GM23338 (cell line): ENCODE results near the gene HMOX1.
A peak's percentile ranks its signal among the peaks of the same experiment; 100 is the strongest.

Experiments
- CREB1 ChIP-seq: fragments of 250-450 bp; sonication (Bioruptor Pico); IDR thresholded peaks from 2 replicates; pipeline ENCODE4 v1.5.0; 2020; ENCODE audit warnings: low read depth, mild to moderate bottlenecking, moderate library complexity
- EZH2 ChIP-seq: fragments of 200-600 bp; sonication (generic); IDR thresholded peaks from one replicate; pipeline ENCODE4 v1.8.0; 2017; ENCODE audit warnings: antibody characterized with exemption, mild to moderate bottlenecking, low read depth; ENCODE audit not compliant: unreplicated experiment
- EZH2phosphoT487 ChIP-seq: fragments of 200-600 bp; sonication (generic); IDR thresholded peaks from one replicate; pipeline ENCODE4 v1.8.1; 2018; ENCODE audit warnings: antibody characterized with exemption; ENCODE audit not compliant: unreplicated experiment
- JUNB ChIP-seq: IDR thresholded peaks from one replicate; pipeline ENCODE4 v1.6.1; 2016; ENCODE audit warnings: antibody characterized with exemption; ENCODE audit not compliant: unreplicated experiment
- POLR2AphosphoS5 ChIP-seq: IDR thresholded peaks from 2 replicates; pipeline ENCODE4 v1.6.1; 2016; ENCODE audit warnings: antibody characterized with exemption, low read depth
- STAT1 ChIP-seq: IDR thresholded peaks from one replicate; pipeline ENCODE4 v1.6.1; 2016; ENCODE audit warnings: antibody characterized with exemption; ENCODE audit not compliant: unreplicated experiment
- ZNF114 ChIP-seq: fragments of 250-450 bp; sonication (Bioruptor Pico); IDR thresholded peaks from 2 replicates; pipeline ENCODE4 v1.5.0; 2020; ENCODE audit warnings: mild to moderate bottlenecking, moderate library complexity
- ZNF331 ChIP-seq: fragments of 250-450 bp; sonication (Bioruptor Pico); IDR thresholded peaks from 2 replicates; pipeline ENCODE4 v1.5.0; 2020; ENCODE audit warnings: low read depth, mild to moderate bottlenecking, moderate library complexity
- TF ChIP-seq, protein P1 (sequence below), 2 experiments: fragments of 200-600 bp in 1 of 2; sonication (generic) in 1 of 2; conservative IDR thresholded peaks; 2 replicates each; pipeline versions ENCODE4 v1.5.1 to v1.6.1; 2016 to 2017; ENCODE audit warnings: antibody characterized with exemption in 2 of 2, low read depth in 2 of 2, mild to moderate bottlenecking in 2 of 2, moderate library complexity in 1 of 2
- TF ChIP-seq, protein P2 (sequence below): IDR thresholded peaks from one replicate; pipeline ENCODE4 v1.6.1; 2018; ENCODE audit warnings: antibody characterized with exemption; ENCODE audit not compliant: unreplicated experiment
- TF ChIP-seq, protein P3 (sequence below): IDR thresholded peaks from 2 replicates; pipeline ENCODE4 v1.6.1; 2016; ENCODE audit warnings: antibody characterized with exemption
- TF ChIP-seq, protein P4 (sequence below): fragments of 250-450 bp; sonication (Bioruptor Pico); IDR thresholded peaks from 2 replicates; pipeline ENCODE4 v1.5.0; 2020; ENCODE audit warnings: mild to moderate bottlenecking, moderate library complexity

DNA sequence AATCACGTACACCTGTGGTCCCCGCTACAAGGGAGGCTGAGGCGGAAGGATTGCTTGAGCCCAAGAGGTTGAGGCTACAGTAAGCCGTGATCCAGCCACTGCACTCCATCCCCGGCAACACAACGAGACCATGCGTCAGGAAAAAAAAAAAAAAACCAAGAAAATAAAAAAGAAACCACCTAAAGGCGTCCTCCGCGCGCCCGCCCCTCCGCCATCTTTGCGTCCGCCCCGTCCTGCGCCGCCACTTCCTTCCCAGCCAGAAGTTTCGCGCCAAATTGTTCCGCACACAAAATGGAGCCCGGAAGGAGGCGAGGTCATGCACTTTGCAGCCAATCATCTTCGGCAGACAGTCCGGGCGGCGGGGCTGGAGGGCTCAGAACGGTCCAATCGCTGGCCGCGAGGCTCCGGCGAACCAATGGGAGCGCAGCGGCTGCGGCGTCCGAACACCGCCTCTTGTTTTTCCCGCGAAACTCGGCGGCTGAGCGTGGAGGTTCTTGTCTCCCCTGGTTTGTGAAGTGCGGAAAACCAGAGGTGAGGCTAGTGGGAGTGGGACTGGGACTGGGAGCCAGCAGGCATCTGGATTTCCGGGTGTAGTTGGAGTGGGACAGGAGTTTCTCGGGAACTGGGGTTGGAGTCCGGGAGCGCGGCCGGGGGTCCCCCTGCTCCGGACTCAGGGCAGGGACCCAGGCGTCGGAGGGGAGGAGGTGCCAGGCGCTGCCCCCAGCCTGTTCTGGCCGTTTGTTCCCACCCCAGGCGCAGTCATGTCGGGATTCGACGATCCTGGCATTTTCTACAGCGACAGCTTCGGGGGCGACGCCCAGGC is 19.0 kb downstream of the HMOX1 start, which contains the start of gene MCM5:
- TF ChIP-seq, protein P1, sequence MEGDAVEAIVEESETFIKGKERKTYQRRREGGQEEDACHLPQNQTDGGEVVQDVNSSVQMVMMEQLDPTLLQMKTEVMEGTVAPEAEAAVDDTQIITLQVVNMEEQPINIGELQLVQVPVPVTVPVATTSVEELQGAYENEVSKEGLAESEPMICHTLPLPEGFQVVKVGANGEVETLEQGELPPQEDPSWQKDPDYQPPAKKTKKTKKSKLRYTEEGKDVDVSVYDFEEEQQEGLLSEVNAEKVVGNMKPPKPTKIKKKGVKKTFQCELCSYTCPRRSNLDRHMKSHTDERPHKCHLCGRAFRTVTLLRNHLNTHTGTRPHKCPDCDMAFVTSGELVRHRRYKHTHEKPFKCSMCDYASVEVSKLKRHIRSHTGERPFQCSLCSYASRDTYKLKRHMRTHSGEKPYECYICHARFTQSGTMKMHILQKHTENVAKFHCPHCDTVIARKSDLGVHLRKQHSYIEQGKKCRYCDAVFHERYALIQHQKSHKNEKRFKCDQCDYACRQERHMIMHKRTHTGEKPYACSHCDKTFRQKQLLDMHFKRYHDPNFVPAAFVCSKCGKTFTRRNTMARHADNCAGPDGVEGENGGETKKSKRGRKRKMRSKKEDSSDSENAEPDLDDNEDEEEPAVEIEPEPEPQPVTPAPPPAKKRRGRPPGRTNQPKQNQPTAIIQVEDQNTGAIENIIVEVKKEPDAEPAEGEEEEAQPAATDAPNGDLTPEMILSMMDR (conservative IDR thresholded peaks at IDR 0.05; ENCODE audit: low read depth in 2 of 2) = no peak
- no peak for TF ChIP-seq EZH2
- peak; percentile 62; the same call in 1 of the 2 replicates for TF ChIP-seq CREB1
- TF ChIP-seq JUNB = no peak
- peak; percentile 68 for TF ChIP-seq POLR2AphosphoS5
- TF ChIP-seq STAT1 = no peak
- no peak for TF ChIP-seq EZH2phosphoT487
- TF ChIP-seq, protein P2, sequence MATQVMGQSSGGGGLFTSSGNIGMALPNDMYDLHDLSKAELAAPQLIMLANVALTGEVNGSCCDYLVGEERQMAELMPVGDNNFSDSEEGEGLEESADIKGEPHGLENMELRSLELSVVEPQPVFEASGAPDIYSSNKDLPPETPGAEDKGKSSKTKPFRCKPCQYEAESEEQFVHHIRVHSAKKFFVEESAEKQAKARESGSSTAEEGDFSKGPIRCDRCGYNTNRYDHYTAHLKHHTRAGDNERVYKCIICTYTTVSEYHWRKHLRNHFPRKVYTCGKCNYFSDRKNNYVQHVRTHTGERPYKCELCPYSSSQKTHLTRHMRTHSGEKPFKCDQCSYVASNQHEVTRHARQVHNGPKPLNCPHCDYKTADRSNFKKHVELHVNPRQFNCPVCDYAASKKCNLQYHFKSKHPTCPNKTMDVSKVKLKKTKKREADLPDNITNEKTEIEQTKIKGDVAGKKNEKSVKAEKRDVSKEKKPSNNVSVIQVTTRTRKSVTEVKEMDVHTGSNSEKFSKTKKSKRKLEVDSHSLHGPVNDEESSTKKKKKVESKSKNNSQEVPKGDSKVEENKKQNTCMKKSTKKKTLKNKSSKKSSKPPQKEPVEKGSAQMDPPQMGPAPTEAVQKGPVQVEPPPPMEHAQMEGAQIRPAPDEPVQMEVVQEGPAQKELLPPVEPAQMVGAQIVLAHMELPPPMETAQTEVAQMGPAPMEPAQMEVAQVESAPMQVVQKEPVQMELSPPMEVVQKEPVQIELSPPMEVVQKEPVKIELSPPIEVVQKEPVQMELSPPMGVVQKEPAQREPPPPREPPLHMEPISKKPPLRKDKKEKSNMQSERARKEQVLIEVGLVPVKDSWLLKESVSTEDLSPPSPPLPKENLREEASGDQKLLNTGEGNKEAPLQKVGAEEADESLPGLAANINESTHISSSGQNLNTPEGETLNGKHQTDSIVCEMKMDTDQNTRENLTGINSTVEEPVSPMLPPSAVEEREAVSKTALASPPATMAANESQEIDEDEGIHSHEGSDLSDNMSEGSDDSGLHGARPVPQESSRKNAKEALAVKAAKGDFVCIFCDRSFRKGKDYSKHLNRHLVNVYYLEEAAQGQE = no peak
- TF ChIP-seq, protein P3, sequence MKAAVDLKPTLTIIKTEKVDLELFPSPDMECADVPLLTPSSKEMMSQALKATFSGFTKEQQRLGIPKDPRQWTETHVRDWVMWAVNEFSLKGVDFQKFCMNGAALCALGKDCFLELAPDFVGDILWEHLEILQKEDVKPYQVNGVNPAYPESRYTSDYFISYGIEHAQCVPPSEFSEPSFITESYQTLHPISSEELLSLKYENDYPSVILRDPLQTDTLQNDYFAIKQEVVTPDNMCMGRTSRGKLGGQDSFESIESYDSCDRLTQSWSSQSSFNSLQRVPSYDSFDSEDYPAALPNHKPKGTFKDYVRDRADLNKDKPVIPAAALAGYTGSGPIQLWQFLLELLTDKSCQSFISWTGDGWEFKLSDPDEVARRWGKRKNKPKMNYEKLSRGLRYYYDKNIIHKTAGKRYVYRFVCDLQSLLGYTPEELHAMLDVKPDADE = peak; percentile 20; the same call in 1 of the 2 replicates
- TF ChIP-seq, protein P4, sequence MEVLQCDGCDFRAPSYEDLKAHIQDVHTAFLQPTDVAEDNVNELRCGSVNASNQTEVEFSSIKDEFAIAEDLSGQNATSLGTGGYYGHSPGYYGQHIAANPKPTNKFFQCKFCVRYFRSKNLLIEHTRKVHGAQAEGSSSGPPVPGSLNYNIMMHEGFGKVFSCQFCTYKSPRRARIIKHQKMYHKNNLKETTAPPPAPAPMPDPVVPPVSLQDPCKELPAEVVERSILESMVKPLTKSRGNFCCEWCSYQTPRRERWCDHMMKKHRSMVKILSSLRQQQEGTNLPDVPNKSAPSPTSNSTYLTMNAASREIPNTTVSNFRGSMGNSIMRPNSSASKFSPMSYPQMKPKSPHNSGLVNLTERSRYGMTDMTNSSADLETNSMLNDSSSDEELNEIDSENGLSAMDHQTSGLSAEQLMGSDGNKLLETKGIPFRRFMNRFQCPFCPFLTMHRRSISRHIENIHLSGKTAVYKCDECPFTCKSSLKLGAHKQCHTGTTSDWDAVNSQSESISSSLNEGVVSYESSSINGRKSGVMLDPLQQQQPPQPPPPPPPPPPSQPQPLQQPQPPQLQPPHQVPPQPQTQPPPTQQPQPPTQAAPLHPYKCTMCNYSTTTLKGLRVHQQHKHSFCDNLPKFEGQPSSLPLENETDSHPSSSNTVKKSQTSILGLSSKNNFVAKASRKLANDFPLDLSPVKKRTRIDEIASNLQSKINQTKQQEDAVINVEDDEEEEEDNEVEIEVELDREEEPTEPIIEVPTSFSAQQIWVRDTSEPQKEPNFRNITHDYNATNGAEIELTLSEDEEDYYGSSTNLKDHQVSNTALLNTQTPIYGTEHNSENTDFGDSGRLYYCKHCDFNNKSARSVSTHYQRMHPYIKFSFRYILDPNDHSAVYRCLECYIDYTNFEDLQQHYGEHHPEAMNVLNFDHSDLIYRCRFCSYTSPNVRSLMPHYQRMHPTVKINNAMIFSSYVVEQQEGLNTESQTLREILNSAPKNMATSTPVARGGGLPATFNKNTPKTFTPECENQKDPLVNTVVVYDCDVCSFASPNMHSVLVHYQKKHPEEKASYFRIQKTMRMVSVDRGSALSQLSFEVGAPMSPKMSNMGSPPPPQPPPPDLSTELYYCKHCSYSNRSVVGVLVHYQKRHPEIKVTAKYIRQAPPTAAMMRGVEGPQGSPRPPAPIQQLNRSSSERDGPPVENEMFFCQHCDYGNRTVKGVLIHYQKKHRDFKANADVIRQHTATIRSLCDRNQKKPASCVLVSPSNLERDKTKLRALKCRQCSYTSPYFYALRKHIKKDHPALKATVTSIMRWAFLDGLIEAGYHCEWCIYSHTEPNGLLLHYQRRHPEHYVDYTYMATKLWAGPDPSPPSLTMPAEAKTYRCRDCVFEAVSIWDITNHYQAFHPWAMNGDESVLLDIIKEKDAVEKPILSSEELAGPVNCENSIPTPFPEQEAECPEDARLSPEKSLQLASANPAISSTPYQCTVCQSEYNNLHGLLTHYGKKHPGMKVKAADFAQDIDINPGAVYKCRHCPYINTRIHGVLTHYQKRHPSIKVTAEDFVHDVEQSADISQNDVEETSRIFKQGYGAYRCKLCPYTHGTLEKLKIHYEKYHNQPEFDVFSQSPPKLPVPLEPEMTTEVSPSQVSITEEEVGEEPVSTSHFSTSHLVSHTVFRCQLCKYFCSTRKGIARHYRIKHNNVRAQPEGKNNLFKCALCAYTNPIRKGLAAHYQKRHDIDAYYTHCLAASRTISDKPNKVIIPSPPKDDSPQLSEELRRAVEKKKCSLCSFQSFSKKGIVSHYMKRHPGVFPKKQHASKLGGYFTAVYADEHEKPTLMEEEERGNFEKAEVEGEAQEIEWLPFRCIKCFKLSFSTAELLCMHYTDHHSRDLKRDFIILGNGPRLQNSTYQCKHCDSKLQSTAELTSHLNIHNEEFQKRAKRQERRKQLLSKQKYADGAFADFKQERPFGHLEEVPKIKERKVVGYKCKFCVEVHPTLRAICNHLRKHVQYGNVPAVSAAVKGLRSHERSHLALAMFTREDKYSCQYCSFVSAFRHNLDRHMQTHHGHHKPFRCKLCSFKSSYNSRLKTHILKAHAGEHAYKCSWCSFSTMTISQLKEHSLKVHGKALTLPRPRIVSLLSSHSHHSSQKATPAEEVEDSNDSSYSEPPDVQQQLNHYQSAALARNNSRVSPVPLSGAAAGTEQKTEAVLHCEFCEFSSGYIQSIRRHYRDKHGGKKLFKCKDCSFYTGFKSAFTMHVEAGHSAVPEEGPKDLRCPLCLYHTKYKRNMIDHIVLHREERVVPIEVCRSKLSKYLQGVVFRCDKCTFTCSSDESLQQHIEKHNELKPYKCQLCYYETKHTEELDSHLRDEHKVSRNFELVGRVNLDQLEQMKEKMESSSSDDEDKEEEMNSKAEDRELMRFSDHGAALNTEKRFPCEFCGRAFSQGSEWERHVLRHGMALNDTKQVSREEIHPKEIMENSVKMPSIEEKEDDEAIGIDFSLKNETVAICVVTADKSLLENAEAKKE (CRISPR knock-in tag) = no peak
- TF ChIP-seq ZNF114 (CRISPR knock-in tag) = no peak
- no peak for TF ChIP-seq ZNF331
